Measurements from ENCODE around the gene MAN2B2.

DNA sequence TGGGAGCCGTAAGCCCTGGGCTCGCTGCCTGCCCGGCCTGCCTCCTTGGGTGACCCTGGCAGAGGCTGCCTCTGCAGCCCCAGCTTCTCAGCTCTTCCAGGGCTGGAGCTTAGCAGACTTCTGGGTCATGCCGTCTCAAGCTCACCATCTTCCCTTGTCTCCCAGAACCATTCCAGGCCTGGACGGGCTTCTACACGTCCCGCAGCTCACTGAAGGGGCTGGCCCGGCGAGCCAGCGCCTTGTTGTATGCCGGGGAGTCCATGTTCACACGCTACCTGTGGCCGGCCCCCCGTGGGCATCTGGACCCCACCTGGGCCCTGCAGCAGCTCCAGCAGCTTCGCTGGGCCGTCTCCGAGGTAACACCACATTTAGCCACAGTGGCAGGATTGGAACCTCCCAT is 22.0 kb downstream of the MAN2B2 start:
- TF ChIP-seq CTCF (IDR thresholded peaks at IDR 0.05; ENCODE audit: low read length), result no peak
- no peak for TF ChIP-seq EZH2 (optimal IDR thresholded peaks at IDR 0.05; ENCODE audit: low read depth, low read length)
- TF ChIP-seq EZH2phosphoT487 (IDR thresholded peaks at IDR 0.05; ENCODE audit: low read length), result no peak

Data from MM.1S (cell line).